Activated T-cell treated with anti-CD3 and anti-CD28 coated beads, Interleukin-2, amount 50 U/mL, for 4 hours (primary cell): ENCODE data around the gene DESI1. TPM values are rescaled to one million over a fixed set of nuclear protein-coding genes. Genes with fewer than 3 reads are reported as not detected.
"Not testable (repeated sequence)": the region's sequence is repeated elsewhere in the genome, so short reads cannot be mapped to it uniquely, and the experiment has no call there.

Experiments used
- ATAC-seq, 2 donors: fragments of 200-7000 bp; cut with Tn5 transposase; one replicate each; pipeline ENCODE4 v1.10.0; 2021
- DNase-seq: peaks from one replicate; pipeline ENCODE4 v3.0.0-alpha.2; 2020
- H3K27me3 Mint-ChIP-seq: one replicate; pipeline ENCODE4 v1.8.0; 2021; ENCODE audit warnings: low read depth, mixed read lengths
- H3K36me3 Mint-ChIP-seq: one replicate; pipeline ENCODE4 v1.8.0; 2022; ENCODE audit warnings: mixed read lengths; ENCODE audit not compliant: insufficient read depth
- H3K4me1 Mint-ChIP-seq: one replicate; pipeline ENCODE4 v1.8.0; 2021; ENCODE audit warnings: low read depth, mixed read lengths
- H3K4me3 Mint-ChIP-seq: one replicate; pipeline ENCODE4 v1.8.0; 2021; ENCODE audit warnings: mild to moderate bottlenecking, moderate library complexity, mixed read lengths
- H3K9me3 Mint-ChIP-seq: one replicate; pipeline ENCODE4 v1.8.0; 2021; ENCODE audit warnings: mixed read lengths
- total RNA-seq, 3 donors: library from RNA; stranded (reverse); gene quantifications; one replicate each; pipeline ENCODE4 v1.2.1, GENCODE V29; 2021

DESI1 gene
- total RNA-seq, 3 donors from 2014 or later, result 124 to 141 (median 129) TPM

DNA sequence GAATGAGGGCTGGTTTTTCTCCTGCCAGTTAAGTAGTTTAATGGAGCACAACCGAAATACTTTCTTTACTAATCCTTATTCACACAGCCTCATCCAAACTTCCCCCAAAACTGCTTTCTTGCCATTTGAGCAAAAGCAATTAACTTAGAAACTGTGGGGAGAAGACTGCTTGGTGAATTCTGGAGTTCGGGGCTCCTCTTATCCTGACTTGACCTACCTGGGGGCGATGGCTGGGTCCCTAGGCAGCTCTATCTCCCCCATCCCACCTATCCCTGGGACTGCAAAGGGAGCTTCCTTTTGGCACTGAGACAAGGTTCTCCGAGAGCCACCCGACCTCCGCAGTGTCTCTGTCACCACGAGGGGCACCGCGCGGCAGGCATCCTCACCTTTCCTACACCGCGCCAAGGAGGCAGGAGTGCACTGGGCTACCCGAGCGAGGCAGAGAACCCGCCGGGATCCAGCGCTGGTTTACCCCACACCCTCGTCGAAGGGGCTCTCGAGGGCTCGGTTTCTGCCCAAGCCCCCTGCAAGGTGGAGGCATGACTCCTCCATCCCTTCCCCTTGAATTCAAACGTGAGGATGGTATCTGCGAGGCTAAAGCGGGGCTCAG lies 759 bp downstream of the DESI1 start:
- Mint-ChIP-seq H3K36me3 (peaks cover 22% of the 10 kb centered on the region), H3K4me1 (peaks cover 42% of the 10 kb centered on the region), H3K4me3 (peak overlapping the region; percentile 99), H3K9me3 (no peaks in the 10 kb centered on the region), H3K27me3 (no peaks in the 10 kb centered on the region)
- ATAC-seq (peak; percentile 20 to 23), DNase-seq (peak; percentile 41)

DNA sequence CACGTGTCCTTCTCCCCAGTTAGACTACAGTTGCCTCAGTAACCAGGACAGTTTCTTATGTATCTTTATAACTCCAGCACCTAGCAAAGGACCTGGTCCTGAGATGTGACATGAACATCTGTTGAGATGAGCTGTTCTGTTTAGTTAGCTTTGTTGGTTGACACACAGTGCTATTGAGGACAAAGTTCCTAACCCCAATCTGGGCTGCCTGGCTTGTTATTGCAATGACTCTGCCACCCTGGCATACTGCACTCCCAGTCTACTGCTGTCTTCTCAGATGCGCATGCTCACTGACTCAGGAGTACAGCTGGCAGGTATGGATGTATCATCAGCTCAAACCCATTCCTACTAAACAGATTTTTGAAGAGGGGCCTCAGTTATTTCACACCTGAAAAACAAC lies 7.4 kb downstream of the DESI1 start:
- no peak for ATAC-seq

DNA sequence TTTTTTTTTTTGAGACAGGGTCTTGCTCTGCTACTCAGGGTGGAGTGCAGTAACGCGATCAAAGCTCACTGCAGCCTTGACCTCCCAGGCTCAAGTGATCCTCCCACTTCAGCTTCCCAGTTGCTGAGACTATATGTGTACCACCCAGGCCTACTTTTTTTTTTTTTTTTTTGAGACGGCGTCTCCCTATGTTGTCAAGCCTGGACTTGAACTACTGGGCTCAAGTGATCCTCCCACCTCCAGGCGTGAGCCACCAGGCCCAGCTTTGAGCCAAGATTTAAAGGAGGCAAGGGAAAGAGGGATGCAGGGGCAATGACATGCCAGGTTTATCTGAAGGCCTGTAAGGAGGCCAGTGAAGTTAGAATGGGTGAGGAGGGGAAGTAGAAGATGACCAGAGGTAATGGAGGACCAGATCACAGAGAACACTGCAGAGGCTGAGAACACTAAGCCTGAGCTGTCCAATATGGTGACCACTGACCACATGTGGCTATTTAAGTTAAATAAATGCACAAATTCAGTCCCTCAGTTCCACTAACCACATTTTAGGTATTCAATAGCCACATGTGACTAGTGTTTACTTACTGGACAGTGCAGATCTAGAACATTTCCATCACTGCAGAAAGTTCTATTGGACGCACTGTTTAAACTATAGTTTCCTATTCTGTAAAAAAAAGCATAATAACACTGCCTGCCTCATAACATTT lies 8.1 kb downstream of the DESI1 start:
- Mint-ChIP-seq H3K4me3 (no peak overlapping the region), H3K9me3 (no peaks in the 10 kb centered on the region), H3K4me1 (peaks cover 12% of the 10 kb centered on the region), H3K27me3 (no peaks in the 10 kb centered on the region), H3K36me3 (peaks cover 24% of the 10 kb centered on the region)
- DNase-seq (no peak), ATAC-seq (no peak)

More for the DNA sequence above, 7.4 kb downstream of the DESI1 start:
- H3K4me3 Mint-ChIP-seq, result no peak overlapping the region
- H3K27me3 Mint-ChIP-seq, result no peaks in the 10 kb centered on the region
- H3K9me3 Mint-ChIP-seq, result no peaks in the 10 kb centered on the region
- peaks cover 21% of the 10 kb centered on the region for H3K36me3 Mint-ChIP-seq
- DNase-seq, result no peak
- H3K4me1 Mint-ChIP-seq, result peaks cover 17% of the 10 kb centered on the region

DNA sequence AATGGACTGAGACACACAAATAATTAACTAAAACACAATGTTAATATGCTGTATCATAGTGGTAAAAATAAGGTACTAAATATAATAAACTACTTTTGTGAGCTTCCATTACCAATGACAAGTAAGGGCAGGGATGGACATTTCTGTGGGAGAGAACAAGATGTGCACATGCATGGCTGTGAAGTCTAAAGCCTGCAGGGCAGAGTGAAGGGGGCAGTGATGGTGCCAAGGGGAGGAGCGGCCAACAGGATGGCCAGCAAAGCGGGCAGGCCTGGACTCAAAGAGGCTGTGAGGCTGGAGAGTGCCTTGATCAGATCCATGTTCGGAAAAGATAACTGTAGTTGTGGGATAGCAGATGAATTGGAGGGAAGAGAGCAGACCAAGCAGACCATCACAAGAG lies 12.5 kb downstream of the DESI1 start:
- peaks cover 44% of the 10 kb centered on the region for H3K36me3 Mint-ChIP-seq
- H3K27me3 Mint-ChIP-seq, result peaks cover 2% of the 10 kb centered on the region
- H3K4me3 Mint-ChIP-seq, result no peak overlapping the region
- H3K4me1 Mint-ChIP-seq, result peaks cover 20% of the 10 kb centered on the region
- DNase-seq, result no peak
- H3K9me3 Mint-ChIP-seq, result no peaks in the 10 kb centered on the region
- no peak for ATAC-seq

DNA sequence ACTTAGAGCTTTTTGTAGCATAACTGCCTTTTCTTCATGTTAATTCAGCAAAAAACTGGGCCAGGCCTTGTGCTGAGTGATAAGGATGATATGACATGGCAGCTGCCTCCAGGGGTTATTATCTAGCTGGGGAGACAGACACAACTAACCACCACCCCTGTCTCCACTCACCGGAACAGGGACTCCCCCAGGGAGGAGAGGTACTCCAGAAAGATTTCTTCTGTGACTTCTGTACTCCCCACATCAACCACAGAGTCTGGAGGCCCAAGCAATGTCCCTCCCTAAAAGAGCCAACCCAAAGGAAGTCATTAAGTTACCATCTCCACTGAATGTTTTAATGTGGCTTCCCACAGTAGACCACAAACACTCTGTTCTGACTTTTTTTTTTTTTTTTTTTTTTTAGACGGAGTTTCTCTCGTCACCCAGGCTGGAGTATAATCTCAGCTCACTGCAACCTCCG lies 16.9 kb downstream of the DESI1 start:
- no peak overlapping the region for H3K4me3 Mint-ChIP-seq
- H3K27me3 Mint-ChIP-seq, result peaks cover 2% of the 10 kb centered on the region
- peaks cover 30% of the 10 kb centered on the region for H3K4me1 Mint-ChIP-seq
- ATAC-seq, result peak; percentile 100
- peak; percentile 24 for DNase-seq
- no peaks in the 10 kb centered on the region for H3K9me3 Mint-ChIP-seq
- peaks cover 61% of the 10 kb centered on the region for H3K36me3 Mint-ChIP-seq

DNA sequence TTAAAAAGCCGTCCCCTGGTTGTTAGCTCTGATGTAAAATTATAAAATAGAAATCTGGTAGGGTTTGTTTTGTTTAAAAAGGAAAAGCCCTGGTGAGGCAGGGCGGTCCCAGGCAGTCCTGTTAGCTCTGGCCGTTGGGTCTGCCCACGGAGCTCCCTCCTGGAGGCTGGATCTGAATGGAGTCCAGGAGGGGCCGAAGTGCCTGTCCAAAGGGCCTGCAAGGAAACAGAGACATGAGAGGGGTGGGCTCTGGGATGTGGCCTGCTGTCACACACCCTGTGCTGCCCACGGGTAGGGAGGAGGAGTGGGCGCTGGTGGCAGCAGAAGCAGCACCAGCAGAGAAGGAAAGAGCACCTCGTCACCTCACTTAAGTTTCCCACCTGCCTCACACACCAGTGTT lies 19.9 kb downstream of the DESI1 start:
- Mint-ChIP-seq H3K4me3 (no peak overlapping the region), H3K9me3 (no peaks in the 10 kb centered on the region), H3K27me3 (peaks cover 2% of the 10 kb centered on the region), H3K4me1 (peaks cover 28% of the 10 kb centered on the region), H3K36me3 (peaks cover 53% of the 10 kb centered on the region)
- DNase-seq, result no peak
- ATAC-seq, result no peak

DNA sequence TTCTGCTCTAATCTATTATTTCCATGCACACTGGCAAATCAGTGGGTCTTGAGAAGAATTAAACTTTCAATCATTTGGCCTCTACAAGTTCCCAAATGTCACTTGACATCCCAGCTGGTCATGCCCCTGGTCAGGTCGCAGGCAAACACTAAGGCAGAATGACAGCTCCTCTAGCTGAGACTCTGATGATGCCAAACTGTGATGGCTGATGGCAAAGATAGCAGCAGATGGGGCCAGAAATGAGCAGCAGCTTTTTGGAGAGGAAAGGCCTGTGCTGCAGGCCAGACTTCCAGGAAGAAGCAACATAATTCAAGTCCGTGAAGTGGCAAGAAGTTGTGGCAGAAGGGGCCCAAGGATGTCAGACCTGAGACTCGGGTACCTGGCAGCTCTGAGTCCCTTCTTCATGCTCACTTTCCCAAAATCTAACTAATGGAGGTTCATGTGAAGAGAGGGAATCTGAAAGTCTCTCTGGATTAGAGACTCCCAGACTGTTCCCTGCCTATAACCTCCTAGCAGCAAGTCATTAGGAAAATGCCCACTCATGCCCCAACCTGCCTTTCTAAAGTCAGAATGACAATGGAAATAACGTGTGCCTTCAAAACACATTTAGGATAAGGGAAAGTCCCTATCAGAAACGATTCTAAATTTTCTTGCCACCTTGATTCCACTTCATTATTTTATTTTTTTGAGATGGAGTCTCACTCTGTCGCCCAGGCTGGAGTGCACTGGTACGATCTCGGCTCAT lies 21.8 kb downstream of the DESI1 start:
- Mint-ChIP-seq H3K4me1 (peaks cover 17% of the 10 kb centered on the region), H3K27me3 (no peaks in the 10 kb centered on the region), H3K36me3 (peaks cover 35% of the 10 kb centered on the region), H3K9me3 (no peaks in the 10 kb centered on the region), H3K4me3 (no peak overlapping the region)
- ATAC-seq (no peak), DNase-seq (no peak)

DNA sequence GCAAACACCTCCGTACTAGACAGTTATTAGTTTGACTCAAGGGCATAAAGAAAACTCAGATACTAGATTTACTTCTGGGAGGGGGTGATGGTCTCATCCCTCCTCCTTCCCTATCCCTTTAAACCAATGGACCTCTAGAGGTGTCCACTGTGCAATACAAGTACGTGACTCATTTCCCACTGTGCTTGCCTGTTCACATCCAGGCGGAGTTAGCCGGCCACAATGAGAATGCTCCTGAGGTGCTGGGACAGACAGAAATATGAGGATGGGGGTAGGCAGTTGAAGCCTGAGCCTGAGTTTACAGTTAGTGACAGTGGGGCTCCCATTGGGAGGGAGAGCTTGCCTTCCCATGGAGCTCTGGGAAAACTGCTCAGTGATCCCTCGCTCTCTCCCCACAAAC lies 22.8 kb downstream of the DESI1 start:
- no peaks in the 10 kb centered on the region for H3K9me3 Mint-ChIP-seq
- ATAC-seq (no peak), DNase-seq (no peak)
- peaks cover 8% of the 10 kb centered on the region for H3K4me1 Mint-ChIP-seq
- no peak overlapping the region for H3K4me3 Mint-ChIP-seq
- no peaks in the 10 kb centered on the region for H3K27me3 Mint-ChIP-seq
- peaks cover 30% of the 10 kb centered on the region for H3K36me3 Mint-ChIP-seq

DNA sequence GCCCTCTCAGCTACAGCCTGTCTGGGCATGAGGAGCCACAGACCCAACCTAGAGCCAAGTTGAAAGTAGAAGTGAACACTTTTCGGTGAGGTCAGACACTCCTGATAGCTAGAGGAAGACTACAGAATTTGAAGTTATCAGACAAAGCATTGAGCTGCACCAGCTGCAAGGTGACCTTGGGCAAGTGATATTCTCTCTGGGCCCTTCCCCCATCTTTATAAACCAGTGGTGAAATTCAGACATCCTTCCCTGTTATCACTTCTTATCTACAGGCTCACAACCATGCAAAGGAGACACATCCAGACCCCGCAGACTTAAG lies 23.2 kb downstream of the DESI1 start:
- ATAC-seq, result no peak
- no peaks in the 10 kb centered on the region for H3K27me3 Mint-ChIP-seq
- H3K4me3 Mint-ChIP-seq, result no peak overlapping the region
- H3K36me3 Mint-ChIP-seq, result peaks cover 25% of the 10 kb centered on the region
- H3K4me1 Mint-ChIP-seq, result peaks cover 3% of the 10 kb centered on the region
- no peak for DNase-seq
- H3K9me3 Mint-ChIP-seq, result no peaks in the 10 kb centered on the region

DNA sequence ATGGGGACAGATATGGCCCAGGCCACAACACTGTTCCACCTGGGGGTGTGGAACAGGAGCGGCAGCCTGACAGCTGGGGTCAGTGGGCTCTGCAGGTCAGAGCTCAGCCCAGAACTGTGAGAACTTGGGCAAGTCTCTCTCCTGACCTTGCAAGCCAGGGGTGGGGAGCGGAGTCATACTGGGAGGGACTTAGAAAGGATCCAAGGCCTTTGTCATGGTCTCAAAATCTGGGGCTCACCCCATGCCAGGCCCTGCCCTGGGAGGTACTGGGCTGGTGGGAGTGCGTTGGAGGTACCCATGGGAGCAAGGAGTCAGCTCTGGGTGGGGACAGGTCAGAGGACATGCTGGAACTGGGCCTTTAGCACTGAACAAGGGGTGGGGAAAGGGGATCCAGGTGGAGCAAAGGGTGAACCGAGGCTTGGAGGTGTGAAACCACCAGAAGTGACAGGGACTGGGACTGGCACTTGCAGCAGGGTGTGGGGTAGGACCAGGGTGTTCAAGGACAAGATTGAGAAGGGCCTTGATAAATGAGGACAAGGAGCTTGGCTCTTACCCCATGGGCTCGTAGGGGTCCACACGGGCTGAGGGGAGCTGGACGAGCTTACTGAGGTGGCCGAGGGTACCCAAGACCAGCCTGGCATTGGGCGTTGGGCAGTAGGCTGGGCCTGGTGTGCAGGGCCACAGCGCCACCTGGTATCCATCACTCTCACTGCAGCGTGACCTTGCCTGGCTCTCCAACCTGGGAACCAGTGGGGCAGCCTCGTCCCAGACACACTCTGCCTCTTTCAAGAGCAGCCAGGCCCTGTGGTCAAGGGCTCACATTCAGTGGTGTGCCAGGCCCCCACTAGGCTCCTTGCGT lies 23.8 kb downstream of the DESI1 start:
- peak; percentile 63 to 73 for ATAC-seq
- H3K9me3 Mint-ChIP-seq, result no peaks in the 10 kb centered on the region
- H3K4me1 Mint-ChIP-seq, result no peaks in the 10 kb centered on the region
- no peaks in the 10 kb centered on the region for H3K27me3 Mint-ChIP-seq
- peaks cover 19% of the 10 kb centered on the region for H3K36me3 Mint-ChIP-seq
- DNase-seq, result peak; percentile 21
- H3K4me3 Mint-ChIP-seq, result no peak overlapping the region

DNA sequence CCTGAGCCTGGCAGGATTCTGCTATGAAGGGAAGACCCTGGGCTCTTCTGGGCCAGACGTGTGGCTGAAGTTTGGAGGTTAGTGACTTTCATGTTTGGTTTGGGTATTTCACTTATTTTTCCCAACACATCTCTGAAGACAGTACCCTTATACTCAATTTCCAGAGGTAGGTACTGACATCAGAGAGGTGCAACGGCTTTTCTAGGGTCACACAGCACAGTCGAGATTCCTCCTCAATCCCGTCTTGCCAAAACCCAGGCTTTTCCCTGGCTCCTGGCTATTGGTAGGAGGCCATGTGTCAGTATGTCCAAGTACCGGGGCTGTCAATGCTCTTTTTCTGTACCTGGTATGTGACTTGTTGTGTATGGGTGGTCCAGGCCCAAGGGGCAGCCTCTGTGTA lies 25.1 kb downstream of the DESI1 start:
- peaks cover 1% of the 10 kb centered on the region for H3K4me1 Mint-ChIP-seq
- no peaks in the 10 kb centered on the region for H3K9me3 Mint-ChIP-seq
- no peaks in the 10 kb centered on the region for H3K27me3 Mint-ChIP-seq
- ATAC-seq (no peak), DNase-seq (no peak)
- no peak overlapping the region for H3K4me3 Mint-ChIP-seq
- H3K36me3 Mint-ChIP-seq, result peaks cover 10% of the 10 kb centered on the region

DNA sequence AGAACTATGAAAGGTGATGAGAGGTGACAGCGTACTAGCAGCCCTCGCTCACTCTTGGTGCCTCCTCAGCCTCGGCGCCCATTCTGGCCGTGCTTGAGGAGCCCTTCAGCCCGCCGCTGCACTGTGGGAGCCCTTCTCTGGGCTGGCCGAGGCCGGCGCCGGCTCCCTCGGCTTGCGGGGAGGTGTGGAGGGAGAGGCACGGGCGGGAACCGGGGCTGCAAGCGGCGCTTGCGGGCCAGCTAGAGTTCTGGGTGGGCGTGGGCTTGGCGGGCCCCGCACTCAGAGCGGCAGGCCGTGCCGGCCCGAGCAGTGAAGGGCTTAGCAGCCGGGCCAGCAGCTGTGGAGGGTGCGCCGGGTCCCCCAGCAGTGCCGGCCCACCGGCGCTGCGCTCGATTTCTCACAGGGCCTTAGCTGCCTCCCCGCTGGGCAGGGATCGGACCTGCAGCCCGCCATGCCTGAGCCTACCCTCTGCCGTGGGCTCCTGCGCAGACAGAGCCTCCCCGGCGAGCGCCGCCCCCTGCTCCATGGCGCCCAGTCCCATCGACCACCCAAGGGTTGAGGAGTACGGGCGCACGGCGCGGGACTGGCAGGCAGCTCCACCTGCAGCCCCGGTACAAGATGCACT lies 27.4 kb downstream of the DESI1 start:
- H3K27me3 Mint-ChIP-seq, DNase-seq, H3K9me3 Mint-ChIP-seq, H3K4me3 Mint-ChIP-seq, ATAC-seq, H3K36me3 Mint-ChIP-seq: not testable (repeated sequence)
- peaks cover 11% of the 10 kb centered on the region for H3K4me1 Mint-ChIP-seq

DNA sequence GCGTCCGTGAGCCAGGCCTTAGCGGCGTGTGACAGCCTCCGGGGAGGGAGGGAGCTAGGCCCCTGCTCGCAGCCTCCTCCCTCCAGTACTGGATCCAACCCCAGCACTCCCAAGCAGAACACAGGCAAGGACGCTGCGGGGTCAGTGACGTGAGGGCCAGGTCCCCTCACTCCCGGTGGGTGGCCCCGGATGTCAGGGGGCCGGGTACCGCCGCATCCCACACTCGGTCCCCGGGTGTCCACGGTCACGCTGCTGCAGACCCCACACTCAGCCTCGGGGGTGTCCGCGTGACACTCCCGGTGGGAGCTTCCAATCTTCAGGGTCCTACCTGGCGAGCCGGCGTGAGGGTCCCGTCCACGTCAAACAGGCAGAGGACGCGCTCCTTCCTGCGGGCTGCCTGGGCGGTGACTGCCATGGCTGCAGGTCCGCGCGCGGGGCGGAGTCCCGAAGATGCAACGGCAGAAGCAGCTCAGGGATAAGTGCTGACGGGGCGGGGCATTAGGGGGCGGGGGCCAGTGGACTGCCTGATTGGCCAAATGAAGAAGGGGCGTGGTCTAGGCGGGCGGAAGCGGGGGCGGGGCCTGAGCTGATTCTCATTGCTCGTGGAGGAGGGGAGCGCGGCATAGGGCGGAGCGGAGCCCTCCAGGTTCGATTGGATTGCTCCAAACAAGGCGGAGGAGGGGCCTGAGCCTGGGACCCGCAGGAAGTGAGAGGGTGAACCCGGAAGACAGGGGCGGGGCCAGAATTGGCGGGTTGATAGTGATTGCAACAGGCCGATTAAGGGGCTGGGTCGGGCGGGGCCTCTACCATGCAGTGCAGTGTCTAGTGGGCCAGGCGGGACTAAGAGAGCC lies 31.2 kb downstream of the DESI1 start, which contains the start of gene PMM1:
TSS of gene PMM1 (minus strand) at position 450 of the 851 bp plus-strand sequence. CDS start at position 415, 35 bp downstream.
- Mint-ChIP-seq H3K4me3 (peak within 1 kb of the TSS; percentile 91), H3K4me1 (peaks cover 22% of the 10 kb centered on the region), H3K9me3 (no peaks in the 10 kb centered on the region), H3K27me3 (no peaks in the 10 kb centered on the region), H3K36me3 (no peaks in the 10 kb centered on the region)
- peak; percentile 100 for DNase-seq
- ATAC-seq, result peak; percentile 98
